Hematopoietic multipotent progenitor cell treated with erythropoietin and hydrocortisone succinate and interleukin-3 and kit ligand, for 6 days (in vitro differentiated cells): ENCODE results near the gene TOMM7.
"Not testable (repeated sequence)": the region's sequence is repeated elsewhere in the genome, so short reads cannot be mapped to it uniquely, and the experiment has no call there.

Experiments used
- DNase-seq: peaks from one replicate; pipeline ENCODE4 v3.0.0-alpha.2; 2015

TOMM7 gene

DNA sequence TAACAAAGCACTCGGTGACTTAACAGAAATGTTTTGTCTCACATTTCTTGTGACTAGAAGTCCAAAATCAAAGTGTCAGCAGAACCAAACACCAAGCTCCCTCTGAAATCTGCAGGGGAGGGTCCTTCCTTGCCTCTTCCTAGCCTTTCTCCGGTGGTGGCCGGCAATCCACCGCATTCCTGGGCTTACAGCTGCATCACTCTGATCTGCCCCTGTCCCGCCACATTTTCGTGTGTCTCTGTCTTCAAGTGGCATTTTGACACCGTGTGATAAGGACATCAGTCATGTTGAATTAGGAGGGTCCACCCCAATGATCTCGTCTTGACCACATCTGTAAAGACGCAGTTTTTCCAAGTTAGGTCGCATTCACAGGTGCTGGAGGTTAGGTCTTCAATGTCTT is 30.5 kb upstream of the TOMM7 start:
- DNase-seq = no peak

DNA sequence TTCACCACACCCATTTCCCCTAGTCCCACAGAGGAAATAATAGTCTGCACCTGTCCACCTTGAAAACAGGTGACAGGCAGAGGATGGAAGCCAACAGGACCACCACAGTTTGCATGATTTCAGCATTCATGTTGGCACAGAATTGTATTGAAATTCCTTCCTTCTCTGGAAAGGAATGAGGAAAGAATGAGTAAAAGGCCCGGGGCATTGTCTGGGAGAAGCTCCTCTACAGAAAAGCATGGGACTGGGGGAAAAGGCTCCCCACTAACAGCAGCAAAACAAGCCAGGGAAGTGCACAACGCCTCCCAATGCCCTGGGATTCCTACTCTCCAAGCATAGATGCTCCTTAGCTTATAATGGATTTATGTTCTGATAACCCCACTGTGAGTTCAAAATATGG is 28.5 kb upstream of the TOMM7 start:
- no peak for DNase-seq

DNA sequence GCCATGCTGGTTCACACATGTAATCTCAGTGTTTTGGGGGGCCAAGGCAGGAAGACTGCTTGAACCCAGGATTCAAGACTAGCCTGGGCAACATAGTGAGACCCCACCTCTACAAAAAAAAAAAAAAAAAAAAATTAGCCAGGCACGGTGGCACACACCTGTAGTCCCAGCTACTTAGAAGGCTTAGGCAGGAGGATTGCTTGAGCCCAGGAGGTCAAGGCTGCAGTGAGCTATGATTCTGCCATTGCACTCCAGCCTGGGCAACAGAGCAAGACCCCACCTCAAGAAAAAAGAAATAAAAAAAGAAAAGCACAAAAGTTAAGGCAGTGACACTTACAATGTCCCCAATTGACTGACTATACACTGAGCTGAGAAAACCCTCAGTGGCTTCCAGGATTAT is 27.7 kb upstream of the TOMM7 start:
- DNase-seq = not testable (repeated sequence)

DNA sequence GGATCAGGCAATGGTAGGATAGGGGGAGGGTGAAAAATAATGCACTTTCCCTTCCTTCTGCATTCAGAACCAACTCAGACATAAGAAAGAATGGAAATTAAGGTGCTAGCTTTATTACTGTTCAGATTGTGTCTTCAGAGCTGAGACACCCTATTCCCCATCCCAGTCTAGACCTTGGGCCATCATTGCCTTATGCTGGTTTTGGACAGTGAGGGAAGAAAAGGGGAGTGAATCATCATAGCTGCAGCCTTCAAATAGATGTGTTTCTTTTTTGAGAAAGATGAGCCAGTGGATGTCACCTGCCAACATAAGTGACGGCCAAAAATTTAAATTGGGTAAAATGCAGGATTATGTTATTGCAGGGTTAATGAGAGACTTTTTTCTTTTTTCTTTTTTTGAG is 27.0 kb upstream of the TOMM7 start:
- DNase-seq = no peak

DNA sequence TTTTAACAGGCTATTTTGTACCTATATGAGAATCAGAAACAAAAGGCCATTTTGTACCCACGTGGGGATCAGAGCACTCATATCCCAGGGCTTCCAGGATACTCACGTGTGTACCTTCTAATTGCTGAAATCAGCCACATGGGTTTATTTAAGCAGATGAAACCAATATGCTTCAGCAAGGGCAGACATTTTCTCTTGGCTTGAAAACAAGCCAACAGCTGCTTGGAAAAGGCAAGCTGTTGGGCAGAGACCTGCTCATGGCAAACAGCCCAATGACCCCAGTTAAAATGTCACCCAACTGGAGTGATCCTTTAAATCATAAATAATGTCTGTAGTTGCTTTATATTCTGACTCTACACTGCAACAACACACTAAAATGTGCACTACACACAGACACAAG is 26.5 kb upstream of the TOMM7 start:
- DNase-seq = no peak

DNA sequence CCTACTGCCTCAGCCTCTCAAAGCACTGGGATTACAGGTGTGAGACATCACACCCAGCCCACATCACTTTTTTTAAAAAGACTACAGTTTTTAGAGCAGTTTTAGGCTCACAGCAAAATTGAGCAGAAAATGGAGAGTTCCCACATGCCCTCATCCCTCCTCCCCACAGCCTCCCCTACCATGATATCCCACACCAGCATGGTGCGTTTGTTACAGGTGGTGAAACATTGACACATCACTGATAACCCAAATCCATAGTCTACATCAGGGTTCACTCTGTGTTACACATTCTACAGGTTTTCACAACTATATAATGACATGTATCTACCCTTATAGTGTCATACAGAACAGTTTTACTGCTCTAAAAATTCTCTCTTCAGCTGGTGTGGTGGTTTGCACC is 24.3 kb upstream of the TOMM7 start:
- DNase-seq = no peak

DNA sequence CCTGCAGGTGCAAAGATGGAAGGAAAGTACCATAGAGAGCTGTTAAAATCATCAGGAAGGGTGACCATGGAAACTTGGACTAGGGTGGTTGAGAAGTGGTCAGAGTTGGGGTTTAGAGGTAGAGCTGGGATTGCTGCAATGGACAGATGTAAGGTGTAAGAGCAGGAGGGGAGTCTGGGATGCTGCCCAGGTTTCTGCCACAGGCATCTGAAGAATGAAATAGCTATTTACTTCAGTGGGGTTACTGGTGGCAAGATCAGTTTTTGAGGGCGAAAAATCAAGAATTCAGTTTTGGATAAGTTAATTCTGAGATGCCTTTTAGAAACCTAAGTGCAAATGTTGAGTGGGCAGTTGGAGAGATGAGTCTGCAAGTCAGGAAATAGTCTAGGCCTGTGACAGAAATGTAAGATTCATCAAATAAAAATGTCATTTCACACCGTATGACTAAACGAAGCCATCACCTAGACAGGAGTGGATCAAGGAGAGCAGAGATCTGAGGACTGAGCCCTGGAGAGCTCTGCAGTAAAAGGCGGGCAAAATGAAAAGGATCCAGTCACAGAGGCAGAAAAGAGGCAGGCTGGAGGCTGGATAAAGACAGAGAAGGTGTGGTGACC is 22.7 kb upstream of the TOMM7 start:
- DNase-seq = no peak

DNA sequence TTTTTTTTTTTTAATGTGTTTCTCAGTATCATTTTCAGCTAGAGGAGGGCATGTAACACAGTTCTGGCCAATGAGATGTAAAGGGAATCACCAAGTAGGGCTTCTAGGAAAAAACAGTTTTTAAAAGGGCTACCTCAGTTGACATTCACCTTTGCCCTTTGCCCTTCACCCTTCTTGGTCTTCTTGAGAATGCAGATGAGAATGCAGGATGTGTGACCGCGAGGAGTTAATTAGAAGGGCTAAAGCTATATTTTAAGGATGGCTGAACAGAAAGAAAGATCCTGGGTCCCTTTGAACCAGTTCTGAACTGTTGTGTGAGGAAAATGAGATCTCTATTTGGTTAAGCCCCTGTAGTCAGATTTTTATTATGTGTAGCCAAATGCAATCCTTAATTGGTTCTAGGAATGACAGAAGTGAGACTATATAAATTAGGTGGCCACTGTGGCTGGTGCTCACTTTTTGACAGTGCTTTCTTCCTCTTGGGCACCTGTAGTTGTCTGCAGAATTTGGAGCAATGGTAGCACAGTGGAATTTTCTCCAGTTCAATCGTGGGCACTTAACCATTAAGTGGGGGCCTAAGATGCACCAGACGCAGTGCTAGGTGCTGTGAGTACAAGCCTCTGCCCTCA is 21.1 kb upstream of the TOMM7 start:
- no peak for DNase-seq

DNA sequence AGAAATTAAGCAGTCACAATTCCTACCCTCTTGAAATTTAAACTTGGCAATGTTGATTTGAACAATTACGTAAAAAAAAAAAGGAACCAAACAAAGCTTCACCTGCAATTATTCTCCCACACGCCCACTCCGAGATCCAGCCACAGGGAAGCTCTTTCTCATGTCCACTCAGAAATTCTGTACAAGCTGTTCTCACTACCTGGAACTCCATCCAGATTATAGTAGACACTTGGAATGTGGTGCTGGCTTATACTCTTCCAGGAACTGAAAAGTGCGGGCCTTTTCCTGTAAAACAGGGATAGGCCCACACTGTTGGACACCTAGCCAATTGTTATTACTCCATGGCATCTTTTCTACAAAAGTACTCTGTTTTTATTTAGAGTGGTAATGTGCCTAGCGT is 20.3 kb upstream of the TOMM7 start:
- DNase-seq = no peak

DNA sequence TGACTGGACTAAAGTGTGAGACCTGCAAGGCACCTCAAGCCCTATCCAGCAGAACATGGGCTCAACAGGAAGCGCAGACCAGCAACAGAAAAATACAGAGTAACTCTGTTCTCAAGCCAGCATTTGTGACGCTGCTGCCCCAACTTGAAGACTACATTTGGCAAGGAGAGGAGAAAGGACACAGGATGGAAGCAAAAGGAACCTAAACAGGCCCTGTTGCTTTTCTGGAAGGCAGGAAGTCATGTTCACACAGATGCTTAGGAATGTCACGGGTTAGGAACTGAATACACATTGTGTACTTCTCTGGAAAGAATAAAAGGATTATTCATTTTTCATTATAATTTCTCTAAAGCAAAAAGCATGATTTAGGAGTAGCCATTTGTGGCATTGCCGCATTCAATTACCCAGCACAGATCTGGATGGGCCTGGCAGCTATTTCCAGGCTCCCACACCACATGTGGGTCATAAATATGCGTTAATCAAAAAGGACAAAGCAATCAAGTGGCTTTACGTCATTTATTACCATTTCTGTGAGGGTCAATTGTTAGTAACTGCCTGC is 19.8 kb upstream of the TOMM7 start:
- DNase-seq = no peak

DNA sequence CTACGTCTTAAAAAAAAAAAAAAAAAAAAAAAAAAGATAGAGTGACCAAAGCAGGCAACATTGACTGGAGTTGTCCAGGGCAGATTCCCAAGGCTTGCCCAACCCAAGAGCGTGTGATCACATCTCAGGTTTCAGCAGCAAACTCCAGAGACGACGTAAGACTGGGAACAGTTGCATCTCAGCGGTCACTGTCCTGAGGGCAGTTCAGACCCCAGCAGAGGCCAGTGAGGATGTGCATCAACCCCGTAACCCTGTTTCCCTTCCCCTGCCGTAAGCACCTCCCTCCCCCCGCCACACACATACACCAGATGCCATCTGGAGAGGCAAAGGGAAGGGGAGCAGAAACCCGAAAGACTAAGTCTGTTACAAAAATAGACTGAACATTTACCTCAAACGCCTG is 19.3 kb upstream of the TOMM7 start:
- no peak for DNase-seq

DNA sequence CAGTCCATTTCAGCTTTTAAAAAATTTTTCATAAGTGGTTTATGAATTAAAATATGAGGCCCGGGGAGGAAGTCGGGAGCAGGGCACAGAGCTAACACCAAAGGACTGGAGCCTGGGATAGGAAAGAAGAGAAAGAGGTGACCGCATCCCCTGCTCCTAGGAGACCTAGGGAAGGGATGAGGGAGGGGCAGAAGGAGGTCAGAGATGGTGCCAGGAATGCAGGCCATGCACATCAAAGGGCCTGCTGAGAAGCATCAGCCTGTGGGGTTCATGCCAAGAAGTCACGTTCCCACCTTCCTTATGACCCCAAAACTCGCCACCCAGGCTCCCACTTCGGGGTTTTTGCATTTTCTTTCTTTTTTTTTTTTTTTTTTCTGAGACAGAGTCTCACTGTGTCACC is 14.7 kb upstream of the TOMM7 start:
- DNase-seq = no peak

DNA sequence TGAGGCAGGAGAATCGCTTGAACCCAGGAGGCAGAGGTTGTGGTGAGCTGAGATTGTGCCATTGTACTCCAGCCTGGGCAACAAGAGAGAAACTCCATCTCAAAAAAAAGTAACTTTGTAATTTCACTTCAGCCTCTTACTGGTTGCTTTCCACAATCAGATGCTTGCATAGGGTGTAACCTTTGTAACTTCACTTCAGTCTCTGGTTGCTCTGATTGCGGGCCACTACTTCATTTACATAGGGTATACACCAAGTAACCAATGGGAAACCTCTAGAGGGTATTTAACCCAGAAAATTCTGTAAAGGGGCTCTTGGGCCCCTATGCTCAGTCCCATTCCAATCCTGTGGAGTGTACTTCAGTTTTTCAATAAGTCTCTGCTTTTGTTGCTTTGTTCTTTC is 13.9 kb upstream of the TOMM7 start:
- DNase-seq = not testable (repeated sequence)

DNA sequence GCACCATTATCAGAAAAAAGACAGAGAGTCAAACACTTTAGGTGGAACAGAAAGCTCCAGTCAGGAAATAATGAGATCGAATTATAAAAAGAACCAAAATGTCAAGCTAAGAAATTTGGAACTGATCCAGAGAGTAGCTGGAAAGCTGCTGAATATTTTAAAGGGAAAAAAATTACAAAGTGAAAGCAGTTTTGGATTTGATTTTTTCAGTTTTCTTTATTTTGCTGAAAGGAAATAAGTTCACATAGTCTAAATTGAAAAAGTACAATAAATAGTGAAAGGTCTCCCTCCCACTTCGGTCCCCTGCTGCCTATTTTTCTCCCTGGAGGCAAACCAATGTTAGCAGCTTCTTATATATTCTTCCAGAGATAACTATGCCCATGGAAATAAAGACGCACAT is 11.3 kb upstream of the TOMM7 start:
- DNase-seq = no peak

DNA sequence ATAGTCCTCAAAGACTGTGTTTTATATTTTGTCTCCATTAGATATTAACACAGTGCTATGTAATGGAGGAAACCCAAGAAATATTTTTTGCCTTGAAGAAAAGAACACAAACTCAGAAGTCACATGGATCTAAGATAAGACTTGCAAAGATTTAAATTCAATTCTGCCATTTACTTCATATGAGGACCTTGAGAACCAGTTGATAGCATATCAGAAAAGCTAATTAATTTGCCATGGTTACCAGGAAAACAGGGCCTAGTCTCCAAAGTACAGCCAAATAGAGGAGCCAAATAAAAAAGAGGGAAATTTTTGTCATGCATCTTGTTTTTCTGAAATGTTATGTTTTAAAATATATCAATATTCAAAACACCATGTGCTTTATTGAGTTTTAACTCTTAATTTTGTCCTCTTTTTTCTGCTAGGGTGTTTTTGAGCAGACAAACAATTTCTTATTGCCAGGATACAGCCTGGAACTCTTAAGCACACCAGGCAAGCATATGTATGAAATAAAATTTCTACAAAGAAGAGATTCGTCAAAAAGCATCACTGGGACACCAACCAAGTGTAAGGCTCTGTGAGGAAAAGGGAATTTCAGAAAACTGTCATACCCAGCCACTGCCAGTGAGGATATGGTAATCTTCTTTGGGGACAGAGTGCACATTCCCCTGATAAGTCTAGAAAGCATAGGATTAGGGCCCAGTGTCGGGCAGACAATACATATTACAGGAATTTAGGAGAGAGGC is 10.6 kb upstream of the TOMM7 start:
- no peak for DNase-seq

DNA sequence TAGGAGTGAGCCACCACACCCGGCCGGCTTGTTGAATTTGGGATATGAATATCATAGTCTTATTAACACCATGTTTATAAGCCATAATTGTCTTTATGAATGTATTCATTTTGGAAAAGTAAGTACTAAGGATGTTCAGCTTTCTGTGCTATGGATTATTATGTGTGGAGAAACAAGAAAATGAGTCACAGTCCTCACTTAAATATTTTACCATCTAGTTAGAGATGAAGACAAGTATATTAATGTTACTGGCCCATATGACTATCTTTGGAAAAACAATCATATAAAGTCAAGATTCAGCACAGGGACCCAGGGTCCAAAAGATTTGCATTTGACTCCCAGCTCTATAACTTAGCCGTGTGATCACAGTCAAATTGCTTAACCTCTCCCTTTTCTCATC is 9.8 kb upstream of the TOMM7 start:
- no peak for DNase-seq

DNA sequence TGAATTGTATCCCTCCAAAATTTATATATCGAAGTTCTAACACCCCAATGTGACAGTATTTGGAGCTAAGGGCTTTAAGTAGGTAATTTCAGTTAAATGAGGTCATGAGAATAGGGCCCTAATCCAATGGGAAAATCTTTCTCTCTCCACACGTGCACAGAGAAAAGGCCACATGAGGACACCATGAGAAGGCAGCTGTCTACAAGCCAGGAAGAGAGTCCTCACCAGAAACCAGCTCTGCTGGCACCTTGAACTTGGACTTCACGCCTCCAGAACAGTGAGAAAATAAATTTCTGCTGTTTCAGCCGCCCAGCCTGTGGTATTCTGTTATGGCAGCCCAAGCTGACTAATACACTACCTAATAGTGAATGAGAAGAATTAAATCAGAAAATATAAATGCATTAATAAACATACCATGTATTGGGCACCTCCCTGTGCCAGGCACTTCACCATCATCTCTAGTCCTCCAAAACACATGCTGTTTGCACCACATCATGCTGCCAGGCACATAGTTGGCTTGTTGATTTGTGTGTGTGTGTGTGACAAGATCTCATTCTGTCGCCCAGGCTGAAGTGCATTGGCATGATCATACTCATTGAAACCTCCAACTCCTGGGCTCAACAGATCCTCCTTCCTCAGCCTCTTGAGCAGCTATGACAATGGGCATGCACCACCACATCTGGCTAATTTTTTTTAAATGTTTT is 9.1 kb upstream of the TOMM7 start:
- DNase-seq = no peak

DNA sequence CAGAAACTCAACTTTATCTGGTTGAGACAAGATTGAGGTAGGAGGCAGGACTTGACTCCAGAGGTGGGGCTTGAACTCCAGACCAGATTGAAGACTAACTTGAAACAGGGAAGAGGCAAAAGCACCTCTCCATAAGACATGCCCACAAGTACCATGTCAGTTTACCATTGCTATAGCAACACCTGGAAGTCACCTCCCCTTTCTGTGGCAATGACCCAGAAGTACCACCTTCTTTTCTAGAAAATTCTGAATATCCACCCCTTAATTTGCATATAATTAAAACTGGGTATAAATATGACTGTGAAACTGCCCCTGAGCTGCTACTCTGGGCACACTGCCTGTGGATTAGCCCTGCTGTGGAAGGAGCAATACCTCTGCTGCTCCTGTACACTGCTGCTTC is 4.9 kb upstream of the TOMM7 start:
- no peak for DNase-seq

DNA sequence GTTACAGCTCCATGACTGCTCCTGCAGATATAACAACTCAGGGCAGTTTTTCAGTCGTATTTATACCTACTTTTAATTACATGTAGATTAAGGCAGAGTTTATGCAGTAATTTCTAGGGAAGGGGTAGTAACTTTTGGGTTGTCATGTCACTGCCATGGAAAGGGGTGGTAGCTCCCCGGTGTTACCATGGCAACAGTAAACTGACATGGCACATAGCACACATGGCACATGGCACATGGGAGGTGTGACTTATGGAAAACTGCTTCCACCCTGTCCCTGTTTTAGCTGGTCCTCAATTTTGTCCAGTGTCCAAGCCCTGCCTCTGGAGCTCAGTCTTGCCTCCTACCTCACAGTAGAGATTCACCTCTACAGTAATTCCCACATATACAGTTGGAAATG is 3.9 kb upstream of the TOMM7 start:
- DNase-seq = no peak

DNA sequence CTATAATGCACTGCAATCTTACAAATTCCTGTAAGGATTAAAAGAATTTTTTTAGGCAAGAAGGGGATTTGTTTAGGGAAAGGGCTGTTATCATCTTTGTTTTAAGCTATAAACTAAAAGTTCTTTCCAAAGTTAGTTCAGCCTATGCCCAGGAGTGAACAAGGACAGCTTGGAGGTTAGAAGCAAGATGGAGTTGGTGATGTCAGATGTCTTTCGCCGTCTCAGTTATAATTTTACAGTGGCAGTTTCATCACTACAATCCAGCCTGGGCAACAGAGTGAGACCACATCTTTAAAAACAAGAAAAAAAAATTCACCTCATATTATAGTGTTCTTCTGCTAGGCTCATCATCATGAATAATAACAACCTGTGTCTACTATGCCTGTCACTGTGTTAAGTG is 2.1 kb upstream of the TOMM7 start:
- no peak for DNase-seq

DNA sequence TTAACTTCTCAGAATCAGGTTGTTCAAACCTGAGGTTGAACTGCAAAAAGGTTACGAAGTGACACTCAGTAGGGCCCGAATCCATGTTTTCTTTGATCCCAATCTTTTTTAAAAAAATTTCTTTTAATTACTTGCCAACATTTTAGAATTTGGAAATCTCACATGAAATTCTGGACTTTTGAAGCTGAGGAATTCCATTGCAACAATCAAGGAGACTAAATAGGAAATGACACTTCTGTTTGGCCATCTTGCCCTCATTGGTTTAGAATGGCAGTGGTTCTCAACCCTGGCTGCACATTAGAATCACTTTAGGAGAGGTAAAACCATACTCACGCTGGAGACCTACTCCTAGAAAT is 471 bp upstream of the TOMM7 start:
- no peak for DNase-seq

DNA sequence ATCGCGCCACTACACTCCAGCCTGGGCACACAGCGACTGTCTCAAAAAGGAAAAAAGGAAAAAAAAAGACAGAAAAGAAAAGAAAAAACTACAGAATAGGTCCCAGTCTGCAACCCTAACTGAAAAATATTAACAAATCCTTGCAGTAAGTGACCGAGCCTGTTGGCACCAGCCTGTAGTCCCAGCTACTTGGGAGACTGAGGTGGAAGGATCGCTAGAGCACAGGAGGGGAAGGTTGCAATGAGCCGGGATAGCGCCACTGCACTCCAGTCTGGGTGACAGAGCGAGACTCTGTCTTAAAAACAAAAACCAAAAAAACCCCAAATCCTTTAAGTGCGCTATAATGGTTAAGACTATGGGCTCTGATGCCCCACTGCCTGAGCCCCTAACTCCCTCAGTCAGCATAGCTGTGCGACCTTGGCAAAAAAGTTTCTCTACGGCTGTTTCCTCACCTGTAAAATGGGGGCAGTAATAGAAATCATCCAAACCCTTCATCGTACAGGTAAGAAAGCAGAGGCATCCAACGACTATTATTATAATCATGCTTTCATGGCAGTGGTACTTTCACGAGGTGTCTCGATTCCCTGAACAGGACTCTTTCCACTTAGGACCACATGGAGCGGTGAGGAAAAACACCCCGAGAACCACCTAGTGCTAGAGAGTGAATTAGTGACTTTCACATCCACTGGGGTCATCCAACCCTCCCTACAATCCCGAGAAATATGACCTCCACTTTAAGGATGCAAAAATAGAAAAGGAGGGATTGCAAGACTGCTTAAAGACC is 755 bp downstream of the TOMM7 start:
- peak; percentile 44 for DNase-seq

DNA sequence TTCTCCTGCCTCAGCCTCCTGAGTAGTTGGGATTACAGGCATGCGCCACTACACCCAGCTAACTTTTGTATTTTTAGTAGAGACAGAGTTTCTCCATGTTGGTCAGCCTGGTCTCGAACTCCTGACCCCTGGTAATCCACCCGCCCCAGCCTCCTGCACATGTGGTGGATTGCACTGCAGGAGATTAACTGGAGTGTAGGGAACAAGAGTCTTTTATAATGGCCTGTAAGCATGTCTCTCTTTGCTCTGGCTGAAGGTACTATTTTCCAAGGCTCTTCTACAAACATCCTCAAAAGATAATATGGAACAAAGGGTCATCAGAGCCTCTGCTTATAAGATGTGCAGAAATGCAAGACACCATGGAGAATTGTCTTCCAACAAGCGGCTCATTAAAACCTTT is 3.2 kb downstream of the TOMM7 start:
- DNase-seq = no peak
